Medulla oblongata (tissue), 1 donor: ENCODE results near the gene RPP30.
A peak's percentile ranks its signal among the peaks of the same experiment; 100 is the strongest.

Experiments
- DNase-seq: peaks from one replicate; pipeline ENCODE4 v3.0.0-alpha.2; 2015; ENCODE audit errors: extremely low spot score

RPP30 gene

GRCh38 chr10:90871766-90872647 lies at the start of gene RPP30:
RPP30 (plus strand) TSS chr10:90871974; CDS start chr10:90871987, 13 bp downstream.
- DNase-seq: peak; percentile 89

GRCh38 chr10:90822508-90822907 lies 49.3 kb upstream of the RPP30 start:
- DNase-seq: no peak

- DNase-seq: no peak
Measured at GRCh38 chr10:90832111-90832510, 39.7 kb upstream of the RPP30 start.

GRCh38 chr10:90834326-90834725 lies 37.4 kb upstream of the RPP30 start:
- DNase-seq: no peak

- no peak for DNase-seq
Measured at GRCh38 chr10:90837486-90837885, 34.3 kb upstream of the RPP30 start.

- DNase-seq: no peak
Measured at GRCh38 chr10:90842725-90843124, 29.0 kb upstream of the RPP30 start.

- DNase-seq: no peak
Measured at GRCh38 chr10:90845726-90846125, 26.0 kb upstream of the RPP30 start.

GRCh38 chr10:90846746-90847145 lies 25.0 kb upstream of the RPP30 start:
- DNase-seq: no peak

- DNase-seq: no peak
Measured at GRCh38 chr10:90847436-90847835, 24.3 kb upstream of the RPP30 start.

- no peak for DNase-seq
Measured at GRCh38 chr10:90849956-90850749, 21.6 kb upstream of the RPP30 start.

GRCh38 chr10:90855126-90855525 lies 16.6 kb upstream of the RPP30 start:
- DNase-seq: no peak

GRCh38 chr10:90856261-90856660 lies 15.5 kb upstream of the RPP30 start:
- no peak for DNase-seq

- DNase-seq: no peak
Measured at GRCh38 chr10:90856964-90857634, 14.7 kb upstream of the RPP30 start.

- DNase-seq: peak; percentile 44
Measured at GRCh38 chr10:90857635-90858460, 13.9 kb upstream of the RPP30 start, which contains the start of gene HTR7. HTR7 (minus strand) TSS chr10:90858039; CDS start chr10:90857671, 368 bp downstream.

- no peak for DNase-seq
Measured at GRCh38 chr10:90858461-90858968, 13.3 kb upstream of the RPP30 start.

- DNase-seq: no peak
Measured at GRCh38 chr10:90859321-90859751, 12.4 kb upstream of the RPP30 start.

GRCh38 chr10:90860790-90861189 lies 11.0 kb upstream of the RPP30 start:
- DNase-seq: no peak

- DNase-seq: peak; percentile 23
Measured at GRCh38 chr10:90862908-90863514, 8.8 kb upstream of the RPP30 start.

GRCh38 chr10:90865401-90865800 lies 6.4 kb upstream of the RPP30 start:
- DNase-seq: no peak

- no peak for DNase-seq
Measured at GRCh38 chr10:90866050-90866598, 5.7 kb upstream of the RPP30 start.
